Body of pancreas (tissue), 4 donors: ENCODE results near the gene SLC34A3. TPM values are rescaled to one million over a fixed set of nuclear protein-coding genes. Genes with fewer than 3 reads are reported as not detected.

Source experiments
- ATAC-seq: fragments of 150-250 bp; one replicate; pipeline ENCODE4 v1.9.1; 2016
- DNase-seq, 4 donors: peaks; one replicate each; pipeline ENCODE4 v3.0.0-alpha.2; 2019
- H3K27ac ChIP-seq, 4 donors: fragments of 200-600 bp; sonication (generic); 1 replicate in 3 of 4; 2 replicates in 1 of 4; pipeline versions ENCODE4 v1.5.1 to v1.6.1; 2016 to 2019; ENCODE audit warnings: mild to moderate bottlenecking in 1 of 4, mixed read lengths in 1 of 4, moderate library complexity in 1 of 4
- H3K27me3 ChIP-seq, 2 donors: fragments of 200-600 bp; sonication (generic); one replicate each; pipeline ENCODE4 v1.6.0; 2016; ENCODE audit warnings: mild to moderate bottlenecking in 1 of 2
- H3K36me3 ChIP-seq, 2 donors: fragments of 200-600 bp; sonication (generic); replicated peaks in 1 of 2; 2 replicates each; pipeline ENCODE4 v1.5.1; 2016; ENCODE audit warnings: low read depth in 2 of 2; ENCODE audit not compliant: insufficient read depth in 1 of 2
- H3K4me1 ChIP-seq: fragments of 200-600 bp; sonication (generic); one replicate; pipeline ENCODE4 v1.6.0; 2016
- H3K4me3 ChIP-seq, 2 donors: fragments of 200-600 bp; sonication (generic); 1 replicate in 1 of 2; 2 replicates in 1 of 2; pipeline ENCODE4 v1.5.1; 2016 to 2019
- H3K9me3 ChIP-seq, 3 donors: fragments of 200-600 bp; sonication (generic); 1 replicate in 2 of 3; 2 replicates in 1 of 3; pipeline ENCODE4 v1.5.1; 2016
- POLR2A ChIP-seq, 3 donors: fragments of 450-650 bp; IDR thresholded peaks; one replicate each; pipeline ENCODE4 v1.6.1; 2016; ENCODE audit warnings: antibody characterized with exemption in 3 of 3, mild to moderate bottlenecking in 2 of 3
- whole genome bisulfite sequencing, 2 donors: methylation state at CpG; one replicate each; pipeline ENCODE4 v1.1.5; 2017; 5-methylcytosine and 5-hydroxymethylcytosine counted together
- intact Hi-C: fragments of 100-400 bp; cut with DNase I; formaldehyde crosslinking; loops from one replicate; pipeline ENCODE4 v1.15.1; 2023
- total RNA-seq, 2 donors: library from RNA; depleted of rRNA; stranded (reverse); fragments of >200 nt; gene quantifications; one replicate each; pipeline ENCODE4 v1.1.0, GENCODE V29; 2016
- TF ChIP-seq, protein P1 (sequence below), 7 experiments: fragments of 450-650 bp in 4 of 7; fragments of 200-600 bp in 3 of 7; sonication (generic) in 3 of 7; IDR thresholded peaks; one replicate each; pipeline ENCODE4 v1.5.1; 2016 to 2019; ENCODE audit warnings: antibody characterized with exemption in 7 of 7

Gene SLC34A3
- total RNA-seq, 2 donors from 2014 or later: 0.33 TPM; not detected in 1

DNA sequence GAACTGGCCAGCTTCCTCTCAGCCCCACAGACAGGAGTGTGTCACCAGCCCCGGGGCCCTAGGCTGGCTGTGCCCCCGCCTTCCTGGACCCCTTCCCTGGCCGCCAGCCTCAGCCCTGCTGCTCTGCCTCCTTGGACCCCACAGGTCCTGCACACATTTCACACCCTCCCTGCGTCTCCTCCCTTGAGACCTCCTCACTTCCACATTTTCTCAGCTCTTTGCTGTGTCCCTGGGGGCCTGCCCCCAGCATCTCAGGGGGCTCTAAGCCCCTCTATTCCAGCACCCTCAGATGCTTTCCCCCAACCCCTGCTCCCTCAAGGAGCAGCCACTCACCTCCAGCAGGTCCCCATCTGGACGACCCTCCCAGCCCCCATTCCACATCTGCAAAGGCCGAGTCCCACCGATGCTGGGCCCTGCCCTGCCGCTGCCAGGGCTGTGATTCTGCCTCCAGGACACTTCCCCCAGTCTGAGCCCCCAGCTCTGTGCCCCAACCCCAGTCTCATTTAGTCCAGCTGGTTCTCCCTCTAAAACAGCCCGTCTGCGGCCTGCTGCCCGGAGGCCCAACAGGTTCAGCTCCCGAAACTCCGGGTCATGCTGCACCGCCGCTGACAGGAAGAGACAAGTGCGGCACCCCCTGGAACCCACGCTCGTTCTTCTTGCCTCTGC is 4.2 kb downstream of the SLC34A3 start:
- ATAC-seq (no peak), DNase-seq (no peak)
- no peaks in the 10 kb centered on the region for H3K9me3 ChIP-seq
- no peaks in the 10 kb centered on the region for H3K36me3 ChIP-seq
- H3K4me3 ChIP-seq: no peak overlapping the region
- no peak overlapping the region for H3K27ac ChIP-seq
- 72 to 80% methylated on average over 17 of the region's 18 CpGs for WGBS, 2 donors
- peaks cover 37% of the 10 kb centered on the region for H3K4me1 ChIP-seq
- intact Hi-C loops: loop anchor here (5.0 kb wide), 2 partner anchors 43 to 118 kb away; no protein-coding TSS in a partner anchor
- no peak for TF ChIP-seq POLR2A (IDR thresholded peaks at IDR 0.05)
- TF ChIP-seq, protein P1, sequence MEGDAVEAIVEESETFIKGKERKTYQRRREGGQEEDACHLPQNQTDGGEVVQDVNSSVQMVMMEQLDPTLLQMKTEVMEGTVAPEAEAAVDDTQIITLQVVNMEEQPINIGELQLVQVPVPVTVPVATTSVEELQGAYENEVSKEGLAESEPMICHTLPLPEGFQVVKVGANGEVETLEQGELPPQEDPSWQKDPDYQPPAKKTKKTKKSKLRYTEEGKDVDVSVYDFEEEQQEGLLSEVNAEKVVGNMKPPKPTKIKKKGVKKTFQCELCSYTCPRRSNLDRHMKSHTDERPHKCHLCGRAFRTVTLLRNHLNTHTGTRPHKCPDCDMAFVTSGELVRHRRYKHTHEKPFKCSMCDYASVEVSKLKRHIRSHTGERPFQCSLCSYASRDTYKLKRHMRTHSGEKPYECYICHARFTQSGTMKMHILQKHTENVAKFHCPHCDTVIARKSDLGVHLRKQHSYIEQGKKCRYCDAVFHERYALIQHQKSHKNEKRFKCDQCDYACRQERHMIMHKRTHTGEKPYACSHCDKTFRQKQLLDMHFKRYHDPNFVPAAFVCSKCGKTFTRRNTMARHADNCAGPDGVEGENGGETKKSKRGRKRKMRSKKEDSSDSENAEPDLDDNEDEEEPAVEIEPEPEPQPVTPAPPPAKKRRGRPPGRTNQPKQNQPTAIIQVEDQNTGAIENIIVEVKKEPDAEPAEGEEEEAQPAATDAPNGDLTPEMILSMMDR (IDR thresholded peaks at IDR 0.05): no peak
- peaks cover 0 to 25% of the 10 kb centered on the region in 2 donors for H3K27me3 ChIP-seq

DNA sequence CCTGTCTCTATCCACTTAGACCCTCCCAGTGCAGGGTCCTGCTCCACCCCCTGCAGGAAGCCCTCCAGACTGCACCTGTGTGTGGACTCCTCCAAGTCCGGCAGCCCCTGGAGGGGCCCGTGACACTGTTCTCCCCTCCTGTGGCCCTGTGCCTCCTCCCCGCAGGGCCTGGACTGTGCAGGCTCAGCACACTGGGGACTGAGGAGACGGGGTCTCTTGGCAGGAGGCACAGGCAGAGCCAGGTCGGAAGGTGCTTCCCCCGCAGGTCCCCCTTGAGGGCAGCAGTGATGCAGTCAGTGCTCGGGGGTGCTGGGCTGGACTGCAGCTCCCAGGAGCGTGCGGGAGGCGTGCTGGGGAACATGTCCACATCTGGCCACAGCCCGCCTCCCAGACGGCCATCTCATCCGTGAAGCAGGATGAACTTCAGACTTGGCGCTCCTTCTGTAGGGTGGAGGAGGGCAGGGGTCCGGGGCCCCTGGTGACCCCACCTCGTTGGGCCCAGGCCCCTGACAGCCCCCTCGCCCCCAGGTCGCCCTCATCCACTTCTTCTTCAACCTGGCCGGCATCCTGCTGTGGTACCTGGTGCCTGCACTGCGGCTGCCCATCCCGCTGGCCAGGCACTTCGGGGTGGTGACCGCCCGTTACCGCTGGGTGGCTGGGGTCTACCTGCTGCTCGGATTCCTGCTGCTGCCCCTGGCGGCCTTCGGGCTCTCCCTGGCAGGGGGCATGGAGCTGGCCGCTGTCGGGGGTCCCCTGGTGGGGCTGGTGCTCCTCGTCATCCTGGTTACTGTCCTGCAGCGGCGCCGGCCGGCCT is 4.9 kb downstream of the SLC34A3 start:
- H3K27me3 ChIP-seq: peaks cover 0 to 18% of the 10 kb centered on the region in 2 donors
- TF ChIP-seq POLR2A (IDR thresholded peaks at IDR 0.05): no peak
- TF ChIP-seq, protein P1 (IDR thresholded peaks at IDR 0.05): no peak
- DNase-seq: no peak
- 64 to 68% methylated on average over 11 to 29 of the region's 35 CpGs for WGBS, 2 donors
- H3K9me3 ChIP-seq: no peaks in the 10 kb centered on the region
- no peak overlapping the region for H3K27ac ChIP-seq
- no peaks in the 10 kb centered on the region for H3K36me3 ChIP-seq
- no peak overlapping the region for H3K4me3 ChIP-seq
- ATAC-seq: no peak
- peaks cover 37% of the 10 kb centered on the region for H3K4me1 ChIP-seq
- intact Hi-C loops: no loop called here

DNA sequence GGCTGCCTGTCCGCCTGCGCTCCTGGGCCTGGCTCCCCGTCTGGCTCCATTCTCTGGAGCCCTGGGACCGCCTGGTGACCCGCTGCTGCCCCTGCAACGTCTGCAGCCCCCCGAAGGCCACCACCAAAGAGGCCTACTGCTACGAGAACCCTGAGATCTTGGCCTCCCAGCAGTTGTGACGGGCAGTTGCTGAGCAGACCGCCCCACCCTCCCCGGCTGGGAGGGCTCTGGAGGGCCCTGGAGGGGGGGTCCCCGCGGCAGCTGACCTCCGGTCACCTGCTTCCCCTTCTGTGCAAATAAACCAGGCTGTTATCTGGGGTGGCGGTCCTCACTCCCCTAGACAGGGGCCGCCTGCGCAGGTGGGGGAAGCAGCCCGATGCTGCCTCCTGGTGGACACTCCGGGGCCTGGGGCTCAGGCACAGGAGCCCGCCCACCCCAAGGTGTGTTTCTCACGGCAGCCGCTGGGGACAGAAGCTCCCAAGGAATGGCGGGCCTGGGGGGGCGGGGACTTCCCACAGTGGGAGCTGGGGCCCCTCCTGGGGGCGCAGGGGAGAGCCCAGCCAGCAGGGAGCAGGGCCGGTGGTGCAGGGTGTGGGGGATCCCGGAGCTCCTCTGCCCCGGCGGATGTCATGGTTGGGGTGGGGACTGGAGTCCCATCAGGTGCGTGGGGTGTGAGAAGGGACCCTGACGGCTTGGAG is 5.7 kb downstream of the SLC34A3 start:
- ATAC-seq: peak; percentile 37
- H3K27ac ChIP-seq: peak overlapping the region in 2 of 4 donors; percentile 4 to 36
- H3K4me3 ChIP-seq: no peak overlapping the region
- no peaks in the 10 kb centered on the region for H3K9me3 ChIP-seq
- 14% methylated on average over 26 of the region's 31 CpGs; no CpG with 5 or more reads in 1 of the 2 donors for WGBS, 2 donors
- peaks cover 0 to 14% of the 10 kb centered on the region in 2 donors for H3K27me3 ChIP-seq
- no peaks in the 10 kb centered on the region for H3K36me3 ChIP-seq
- TF ChIP-seq, protein P1 (IDR thresholded peaks at IDR 0.05): peak; percentile 99 to 100 (median 100)
- no peak for TF ChIP-seq POLR2A (IDR thresholded peaks at IDR 0.05)
- intact Hi-C loops: no loop called here
- DNase-seq: peak; percentile 89 to 93 (median 91)
- peaks cover 37% of the 10 kb centered on the region for H3K4me1 ChIP-seq

DNA sequence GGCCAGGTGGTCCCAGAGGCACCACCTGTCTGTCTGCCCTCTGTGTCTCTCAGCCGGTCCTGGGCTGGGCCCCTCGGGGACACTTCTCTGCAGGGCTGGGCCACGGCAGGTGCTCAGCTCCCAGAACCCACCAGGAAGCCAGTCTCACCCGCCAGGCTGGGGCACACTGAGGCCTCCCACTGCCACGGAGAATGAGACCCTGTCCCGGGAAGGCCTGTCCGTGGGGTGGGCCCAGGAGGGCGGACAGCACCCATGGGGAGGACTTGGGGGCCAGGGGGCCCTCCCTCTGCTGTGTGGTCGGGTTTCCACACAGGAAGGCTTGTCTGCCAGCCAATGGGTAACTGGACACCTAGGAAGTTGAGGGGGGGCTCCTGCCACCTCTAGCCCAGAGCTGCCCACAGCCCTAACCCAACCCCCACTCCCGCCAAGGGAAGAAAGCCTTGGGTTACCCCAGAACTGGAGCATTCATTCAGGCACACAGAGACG is 6.3 kb downstream of the SLC34A3 start:
- DNase-seq (no peak), ATAC-seq (no peak)
- TF ChIP-seq POLR2A (IDR thresholded peaks at IDR 0.05): no peak
- TF ChIP-seq, protein P1 (IDR thresholded peaks at IDR 0.05): no peak
- peak overlapping the region in 2 of 4 donors; percentile 4 to 36 for H3K27ac ChIP-seq
- no peaks in the 10 kb centered on the region for H3K9me3 ChIP-seq
- H3K36me3 ChIP-seq: no peaks in the 10 kb centered on the region
- H3K4me3 ChIP-seq: no peak overlapping the region
- intact Hi-C loops: no loop called here
- 35% methylated on average over 11 of the region's 11 CpGs; no CpG with 5 or more reads in 1 of the 2 donors for WGBS, 2 donors
- H3K27me3 ChIP-seq: peaks cover 0 to 14% of the 10 kb centered on the region in 2 donors
- peaks cover 37% of the 10 kb centered on the region for H3K4me1 ChIP-seq
